ENCODE data around the gene LPCAT2.

Gene LPCAT2

GRCh38 chr16:55481023-55481422 lies 27.8 kb upstream of the LPCAT2 start:
- no peak for DNase-seq (ENCODE audit: low read depth in 2 of 2)

GRCh38 chr16:55482056-55482455 lies 26.8 kb upstream of the LPCAT2 start:
- H3K4me3 ChIP-seq (replicated peaks in 1 of 2; ENCODE audit: low read depth in 2 of 2, low read length in 2 of 2), result peak overlapping the region in 1 of 2 donors; percentile 65
- DNase-seq (ENCODE audit: low read depth in 2 of 2), result peak; percentile 25 to 57

More at GRCh38 chr16:55481023-55481422, 27.8 kb upstream of the LPCAT2 start:
- TF ChIP-seq, protein P1, sequence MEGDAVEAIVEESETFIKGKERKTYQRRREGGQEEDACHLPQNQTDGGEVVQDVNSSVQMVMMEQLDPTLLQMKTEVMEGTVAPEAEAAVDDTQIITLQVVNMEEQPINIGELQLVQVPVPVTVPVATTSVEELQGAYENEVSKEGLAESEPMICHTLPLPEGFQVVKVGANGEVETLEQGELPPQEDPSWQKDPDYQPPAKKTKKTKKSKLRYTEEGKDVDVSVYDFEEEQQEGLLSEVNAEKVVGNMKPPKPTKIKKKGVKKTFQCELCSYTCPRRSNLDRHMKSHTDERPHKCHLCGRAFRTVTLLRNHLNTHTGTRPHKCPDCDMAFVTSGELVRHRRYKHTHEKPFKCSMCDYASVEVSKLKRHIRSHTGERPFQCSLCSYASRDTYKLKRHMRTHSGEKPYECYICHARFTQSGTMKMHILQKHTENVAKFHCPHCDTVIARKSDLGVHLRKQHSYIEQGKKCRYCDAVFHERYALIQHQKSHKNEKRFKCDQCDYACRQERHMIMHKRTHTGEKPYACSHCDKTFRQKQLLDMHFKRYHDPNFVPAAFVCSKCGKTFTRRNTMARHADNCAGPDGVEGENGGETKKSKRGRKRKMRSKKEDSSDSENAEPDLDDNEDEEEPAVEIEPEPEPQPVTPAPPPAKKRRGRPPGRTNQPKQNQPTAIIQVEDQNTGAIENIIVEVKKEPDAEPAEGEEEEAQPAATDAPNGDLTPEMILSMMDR (IDR thresholded peaks at IDR 0.05; ENCODE audit: low read depth, low read length), result no peak
- H3K4me3 ChIP-seq (replicated peaks in 1 of 2; ENCODE audit: low read depth in 2 of 2, low read length in 2 of 2), result peak overlapping the region; percentile 65 to 95

GRCh38 chr16:55487048-55487803 lies 21.6 kb upstream of the LPCAT2 start:
- TF ChIP-seq, protein P1 (IDR thresholded peaks at IDR 0.05; ENCODE audit: low read depth, low read length), result no peak
- DNase-seq (ENCODE audit: low read depth in 2 of 2), result peak; percentile 93 to 94
- H3K4me3 ChIP-seq (replicated peaks in 1 of 2; ENCODE audit: low read depth in 2 of 2, low read length in 2 of 2), result no peak overlapping the region

More at GRCh38 chr16:55482056-55482455, 26.8 kb upstream of the LPCAT2 start:
- TF ChIP-seq, protein P1 (IDR thresholded peaks at IDR 0.05; ENCODE audit: low read depth, low read length), result no peak

DNA sequence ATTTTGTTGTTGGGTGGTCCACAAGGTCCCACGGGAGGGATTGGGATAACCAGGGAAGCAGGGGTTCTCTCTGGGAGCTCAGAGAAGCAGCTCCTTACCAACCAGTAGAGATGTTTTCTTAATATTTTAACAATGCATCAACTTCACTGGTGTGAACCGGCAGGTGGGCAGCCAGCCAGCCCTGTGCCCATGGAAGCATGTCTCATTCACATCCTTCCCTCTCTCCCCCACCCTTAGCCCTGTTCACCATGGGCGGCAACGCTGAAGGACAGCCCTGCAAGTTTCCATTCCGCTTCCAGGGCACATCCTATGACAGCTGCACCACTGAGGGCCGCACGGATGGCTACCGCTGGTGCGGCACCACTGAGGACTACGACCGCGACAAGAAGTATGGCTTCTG lies 20.6 kb upstream of the LPCAT2 start:
- H3K4me3 ChIP-seq (replicated peaks in 1 of 2; ENCODE audit: low read depth in 2 of 2, low read length in 2 of 2), result no peak overlapping the region
- TF ChIP-seq, protein P1 (IDR thresholded peaks at IDR 0.05; ENCODE audit: low read depth, low read length), result no peak
- DNase-seq (ENCODE audit: low read depth in 2 of 2), result no peak

DNA sequence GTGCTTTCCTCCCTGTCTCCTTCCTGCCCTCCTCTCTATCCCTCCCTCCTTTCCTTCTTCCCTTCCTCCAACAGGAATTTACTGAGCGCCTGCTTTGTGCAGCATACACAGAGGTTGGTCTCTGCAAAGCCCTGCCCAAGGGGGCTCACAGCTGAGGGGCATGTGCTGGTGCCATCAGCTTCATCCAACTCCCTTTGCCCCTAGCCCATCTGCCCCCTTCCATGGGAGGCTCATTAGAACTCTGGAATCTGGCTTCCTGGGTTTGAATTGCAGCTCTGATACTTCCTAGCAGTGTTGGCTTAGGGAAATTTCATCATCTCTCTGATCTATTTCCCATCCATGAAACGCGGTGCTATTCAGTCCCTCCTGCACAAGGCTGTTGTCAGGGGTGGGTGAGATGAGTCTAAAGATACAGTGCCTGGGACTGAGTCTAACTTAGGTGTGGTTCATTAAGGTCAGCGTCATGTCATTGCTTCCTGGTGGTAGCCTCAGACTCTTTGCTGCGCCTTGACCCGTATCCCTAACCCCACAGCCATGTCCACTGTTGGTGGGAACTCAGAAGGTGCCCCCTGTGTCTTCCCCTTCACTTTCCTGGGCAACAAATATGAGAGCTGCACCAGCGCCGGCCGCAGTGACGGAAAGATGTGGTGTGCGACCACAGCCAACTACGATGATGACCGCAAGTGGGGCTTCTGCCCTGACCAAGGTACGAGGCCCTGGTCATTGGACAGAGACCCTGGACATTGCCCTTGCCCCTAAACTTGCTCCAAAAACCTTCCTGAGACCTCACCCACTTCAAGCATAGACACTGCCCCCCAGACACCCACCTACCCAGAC lies 19.5 kb upstream of the LPCAT2 start:
- TF ChIP-seq, protein P1 (IDR thresholded peaks at IDR 0.05; ENCODE audit: low read depth, low read length), result no peak
- no peak for DNase-seq (ENCODE audit: low read depth in 2 of 2)
- H3K4me3 ChIP-seq (replicated peaks in 1 of 2; ENCODE audit: low read depth in 2 of 2, low read length in 2 of 2), result no peak overlapping the region

GRCh38 chr16:55489956-55490265 lies 19.0 kb upstream of the LPCAT2 start:
- no peak overlapping the region for H3K4me3 ChIP-seq (replicated peaks in 1 of 2; ENCODE audit: low read depth in 2 of 2, low read length in 2 of 2)
- DNase-seq (ENCODE audit: low read depth in 2 of 2), result no peak
- TF ChIP-seq, protein P1 (IDR thresholded peaks at IDR 0.05; ENCODE audit: low read depth, low read length), result no peak

All from cardiac fibroblast (primary cell).